Neural progenitor cell (in vitro differentiated cells): Measurements from ENCODE around the gene CEP170.

ENCODE experiments used
- EZH2 ChIP-seq: fragments of 200-600 bp; sonication (generic); IDR thresholded peaks from 2 replicates; pipeline ENCODE4 v1.6.1; 2017; ENCODE audit warnings: antibody characterized with exemption, mild to moderate bottlenecking, moderate library complexity
- EZH2phosphoT487 ChIP-seq: fragments of 200-600 bp; sonication (generic); IDR thresholded peaks from 2 replicates; pipeline ENCODE4 v1.6.1; 2017; ENCODE audit warnings: antibody characterized with exemption
- TF ChIP-seq, protein P1 (sequence below): fragments of 200-600 bp; sonication (generic); IDR thresholded peaks from 2 replicates; pipeline ENCODE4 v1.5.1; 2017; ENCODE audit warnings: antibody characterized with exemption, mild to moderate bottlenecking

DNA sequence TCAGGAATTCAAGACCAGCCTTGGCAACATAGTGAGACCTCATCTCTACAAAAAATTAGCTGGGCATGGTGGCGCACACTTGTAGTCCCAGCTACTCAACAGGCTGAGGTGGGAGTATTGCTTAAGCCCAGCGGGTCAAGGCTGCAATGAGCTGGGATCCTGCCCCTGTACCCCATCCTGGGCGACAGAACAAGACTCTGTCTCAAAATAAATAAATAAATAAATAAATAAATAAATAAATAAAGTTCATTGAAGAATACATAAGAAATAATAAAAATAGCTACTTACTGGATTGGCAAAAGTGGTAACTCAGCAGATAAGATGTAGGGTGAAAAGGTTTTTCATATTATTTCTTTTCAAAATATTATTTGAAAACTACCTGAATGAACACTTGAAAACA lies 5.9 kb downstream of the CEP170 start:
- TF ChIP-seq, protein P1, sequence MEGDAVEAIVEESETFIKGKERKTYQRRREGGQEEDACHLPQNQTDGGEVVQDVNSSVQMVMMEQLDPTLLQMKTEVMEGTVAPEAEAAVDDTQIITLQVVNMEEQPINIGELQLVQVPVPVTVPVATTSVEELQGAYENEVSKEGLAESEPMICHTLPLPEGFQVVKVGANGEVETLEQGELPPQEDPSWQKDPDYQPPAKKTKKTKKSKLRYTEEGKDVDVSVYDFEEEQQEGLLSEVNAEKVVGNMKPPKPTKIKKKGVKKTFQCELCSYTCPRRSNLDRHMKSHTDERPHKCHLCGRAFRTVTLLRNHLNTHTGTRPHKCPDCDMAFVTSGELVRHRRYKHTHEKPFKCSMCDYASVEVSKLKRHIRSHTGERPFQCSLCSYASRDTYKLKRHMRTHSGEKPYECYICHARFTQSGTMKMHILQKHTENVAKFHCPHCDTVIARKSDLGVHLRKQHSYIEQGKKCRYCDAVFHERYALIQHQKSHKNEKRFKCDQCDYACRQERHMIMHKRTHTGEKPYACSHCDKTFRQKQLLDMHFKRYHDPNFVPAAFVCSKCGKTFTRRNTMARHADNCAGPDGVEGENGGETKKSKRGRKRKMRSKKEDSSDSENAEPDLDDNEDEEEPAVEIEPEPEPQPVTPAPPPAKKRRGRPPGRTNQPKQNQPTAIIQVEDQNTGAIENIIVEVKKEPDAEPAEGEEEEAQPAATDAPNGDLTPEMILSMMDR, result no peak
- TF ChIP-seq EZH2 (no peak), EZH2phosphoT487 (no peak)
